Tibial nerve (tissue), 4 donors: Measurements from ENCODE around the gene B3GALT2. TPM values are rescaled to one million over a fixed set of nuclear protein-coding genes. Genes with fewer than 3 reads are reported as not detected.

ENCODE experiments used
- DNase-seq, 2 donors: peaks; one replicate each; pipeline ENCODE4 v3.0.0-alpha.2; 2019; ENCODE audit warnings: low spot score in 2 of 2
- H3K27ac ChIP-seq, 4 donors: fragments of 200-600 bp; sonication (generic) in 3 of 4; one replicate each; pipeline ENCODE4 v1.5.1; 2017 to 2019; ENCODE audit warnings: mild to moderate bottlenecking in 1 of 4
- H3K27me3 ChIP-seq, 2 donors: fragments of 200-600 bp; sonication (generic) in 1 of 2; one replicate each; pipeline versions ENCODE4 v1.5.1 to v1.6.0; 2017 to 2019
- H3K36me3 ChIP-seq, 3 donors: fragments of 200-600 bp; sonication (generic); one replicate each; pipeline ENCODE4 v1.5.1; 2018 to 2019
- H3K4me1 ChIP-seq, 4 donors: fragments of 200-600 bp; sonication (generic) in 3 of 4; one replicate each; pipeline ENCODE4 v1.5.1; 2017 to 2019
- H3K4me3 ChIP-seq, 4 donors: fragments of 200-600 bp; sonication (generic) in 3 of 4; one replicate each; pipeline ENCODE4 v1.5.1; 2017 to 2019; ENCODE audit warnings: mild to moderate bottlenecking in 1 of 4, moderate library complexity in 1 of 4
- H3K9me3 ChIP-seq, 4 donors: fragments of 200-600 bp; sonication (generic) in 3 of 4; one replicate each; pipeline ENCODE4 v1.5.1; 2017 to 2019
- CTCF ChIP-seq, 5 experiments: fragments of 200-600 bp in 3 of 5; fragments of 450-650 bp in 2 of 5; sonication (generic) in 3 of 5; IDR thresholded peaks; one replicate each; pipeline ENCODE4 v1.5.1; 2016 to 2019; ENCODE audit warnings: antibody characterized with exemption in 5 of 5, mild to moderate bottlenecking in 3 of 5, moderate library complexity in 2 of 5
- EP300 ChIP-seq, 2 donors: sonication (generic); formaldehyde crosslinking; IDR thresholded peaks; one replicate each; pipeline ENCODE4 v1.6.1; 2017; ENCODE audit warnings: antibody characterized with exemption in 2 of 2, mild to moderate bottlenecking in 1 of 2
- POLR2A ChIP-seq, 2 donors: fragments of 450-650 bp; IDR thresholded peaks; one replicate each; pipeline ENCODE4 v1.6.1; 2017; ENCODE audit warnings: antibody characterized with exemption in 2 of 2, mild to moderate bottlenecking in 2 of 2, moderate library complexity in 2 of 2
- WGBS, 2 donors: methylation state at CpG; one replicate each; pipeline ENCODE4 v1.1.5; 2018; 5-methylcytosine and 5-hydroxymethylcytosine counted together
- total RNA-seq, 4 donors: library from RNA; depleted of rRNA; stranded (reverse); fragments of >200 nt; gene quantifications; one replicate each; pipeline ENCODE4 v1.1.0, GENCODE V29; 2016

Gene B3GALT2
- total RNA-seq, 4 donors from 2014 or later, result 3.9 to 11.7 (median 6.3) TPM

GRCh38 chr1:193221651-193222050 is 35.2 kb upstream of the B3GALT2 start:
- TF ChIP-seq CTCF (IDR thresholded peaks at IDR 0.05), result no peak
- TF ChIP-seq POLR2A (IDR thresholded peaks at IDR 0.05), result no peak
- no peak for TF ChIP-seq EP300 (IDR thresholded peaks at IDR 0.05)
- Histone ChIP-seq H3K27me3 (no peaks in the 10 kb centered on the region), H3K27ac (peak overlapping the region in 2 of 4 donors; percentile 39 to 63)

GRCh38 chr1:193219391-193219790 is 33.0 kb upstream of the B3GALT2 start:
- H3K27ac ChIP-seq, result no peak overlapping the region
- no peak for TF ChIP-seq EP300 (IDR thresholded peaks at IDR 0.05)
- TF ChIP-seq POLR2A (IDR thresholded peaks at IDR 0.05), result no peak
- TF ChIP-seq CTCF (IDR thresholded peaks at IDR 0.05), result no peak
- 84 to 89% methylated on average over 4 of the region's 4 CpGs for WGBS, 2 donors

More at GRCh38 chr1:193221651-193222050, 35.2 kb upstream of the B3GALT2 start:
- no peak for DNase-seq
- Histone ChIP-seq H3K4me1 (peaks cover 0 to 13% (median 4%) of the 10 kb centered on the region in 4 donors), H3K9me3 (no peaks in the 10 kb centered on the region), H3K36me3 (peaks cover 0 to 25% (median 0%) of the 10 kb centered on the region in 3 donors), H3K4me3 (no peak overlapping the region)

GRCh38 chr1:193216920-193217319 is 30.5 kb upstream of the B3GALT2 start:
- Histone ChIP-seq H3K4me3 (no peak overlapping the region), H3K4me1 (peaks cover 0 to 13% (median under 1%) of the 10 kb centered on the region in 4 donors), H3K36me3 (peaks cover 0 to 57% (median 0%) of the 10 kb centered on the region in 3 donors), H3K9me3 (no peaks in the 10 kb centered on the region), H3K27me3 (no peaks in the 10 kb centered on the region), H3K27ac (no peak overlapping the region)
- TF ChIP-seq POLR2A (IDR thresholded peaks at IDR 0.05) (no peak), EP300 (IDR thresholded peaks at IDR 0.05) (no peak), CTCF (IDR thresholded peaks at IDR 0.05) (no peak)
- WGBS, 2 donors, result 80 to 83% methylated on average over 8 of the region's 8 CpGs
- no peak for DNase-seq

More at GRCh38 chr1:193219391-193219790, 33.0 kb upstream of the B3GALT2 start:
- H3K4me1 ChIP-seq, result peaks cover 0 to 13% (median 4%) of the 10 kb centered on the region in 4 donors
- no peaks in the 10 kb centered on the region for H3K27me3 ChIP-seq
- peaks cover 0 to 46% (median 0%) of the 10 kb centered on the region in 3 donors for H3K36me3 ChIP-seq
- no peak overlapping the region for H3K4me3 ChIP-seq
- DNase-seq, result no peak
- H3K9me3 ChIP-seq, result no peaks in the 10 kb centered on the region

- TF ChIP-seq EP300 (IDR thresholded peaks at IDR 0.05) (no peak), CTCF (IDR thresholded peaks at IDR 0.05) (no peak), POLR2A (IDR thresholded peaks at IDR 0.05) (no peak)
- Histone ChIP-seq H3K4me3 (no peak overlapping the region), H3K4me1 (peaks cover 0 to 11% (median 0%) of the 10 kb centered on the region in 4 donors), H3K27me3 (no peaks in the 10 kb centered on the region), H3K36me3 (peaks cover 0 to 61% (median 0%) of the 10 kb centered on the region in 3 donors), H3K9me3 (no peaks in the 10 kb centered on the region), H3K27ac (no peak overlapping the region)
- no peak for DNase-seq
- 96 to 100% methylated on average over 4 of the region's 4 CpGs for whole genome bisulfite sequencing, 2 donors
Measured at GRCh38 chr1:193213998-193214397, 27.6 kb upstream of the B3GALT2 start.

- Histone ChIP-seq H3K4me1 (peaks cover 0 to 11% (median 0%) of the 10 kb centered on the region in 4 donors), H3K9me3 (peaks cover 0 to 4% (median 0%) of the 10 kb centered on the region in 4 donors), H3K27ac (no peak overlapping the region), H3K27me3 (no peaks in the 10 kb centered on the region), H3K4me3 (no peak overlapping the region), H3K36me3 (peaks cover 0 to 61% (median 0%) of the 10 kb centered on the region in 3 donors)
- WGBS, 2 donors, result 89 to 90% methylated on average over 2 of the region's 2 CpGs
- TF ChIP-seq EP300 (IDR thresholded peaks at IDR 0.05) (no peak), POLR2A (IDR thresholded peaks at IDR 0.05) (no peak), CTCF (IDR thresholded peaks at IDR 0.05) (no peak)
- DNase-seq, result no peak
Measured at GRCh38 chr1:193212637-193213036, 26.2 kb upstream of the B3GALT2 start.
